GM23338 (cell line): ENCODE results near the gene FBXO22.

Experiments
- CREB1 ChIP-seq: fragments of 250-450 bp; sonication (Bioruptor Pico); IDR thresholded peaks from 2 replicates; pipeline ENCODE4 v1.5.0; 2020; ENCODE audit warnings: low read depth, mild to moderate bottlenecking, moderate library complexity
- CTCF ChIP-seq, 2 experiments: fragments of 200-600 bp in 1 of 2; sonication (generic) in 1 of 2; conservative IDR thresholded peaks; 2 replicates each; pipeline versions ENCODE4 v1.5.1 to v1.6.1; 2016 to 2017; ENCODE audit warnings: antibody characterized with exemption in 2 of 2, low read depth in 2 of 2, mild to moderate bottlenecking in 2 of 2, moderate library complexity in 1 of 2
- ETS1 ChIP-seq: IDR thresholded peaks from 2 replicates; pipeline ENCODE4 v1.6.1; 2016; ENCODE audit warnings: antibody characterized with exemption
- EZH2 ChIP-seq: fragments of 200-600 bp; sonication (generic); IDR thresholded peaks from one replicate; pipeline ENCODE4 v1.8.0; 2017; ENCODE audit warnings: antibody characterized with exemption, mild to moderate bottlenecking, low read depth; ENCODE audit not compliant: unreplicated experiment
- EZH2phosphoT487 ChIP-seq: fragments of 200-600 bp; sonication (generic); IDR thresholded peaks from one replicate; pipeline ENCODE4 v1.8.1; 2018; ENCODE audit warnings: antibody characterized with exemption; ENCODE audit not compliant: unreplicated experiment
- JUNB ChIP-seq: IDR thresholded peaks from one replicate; pipeline ENCODE4 v1.6.1; 2016; ENCODE audit warnings: antibody characterized with exemption; ENCODE audit not compliant: unreplicated experiment
- NANOG ChIP-seq: IDR thresholded peaks from 2 replicates; pipeline ENCODE4 v1.6.1; 2016; ENCODE audit warnings: antibody characterized with exemption, borderline replicate concordance
- POLR2AphosphoS5 ChIP-seq: IDR thresholded peaks from 2 replicates; pipeline ENCODE4 v1.6.1; 2016; ENCODE audit warnings: antibody characterized with exemption, low read depth
- REST ChIP-seq: IDR thresholded peaks from one replicate; pipeline ENCODE4 v1.6.1; 2018; ENCODE audit warnings: antibody characterized with exemption; ENCODE audit not compliant: unreplicated experiment
- STAT1 ChIP-seq: IDR thresholded peaks from one replicate; pipeline ENCODE4 v1.6.1; 2016; ENCODE audit warnings: antibody characterized with exemption; ENCODE audit not compliant: unreplicated experiment
- ZNF331 ChIP-seq: fragments of 250-450 bp; sonication (Bioruptor Pico); IDR thresholded peaks from 2 replicates; pipeline ENCODE4 v1.5.0; 2020; ENCODE audit warnings: low read depth, mild to moderate bottlenecking, moderate library complexity
- ZNF462 ChIP-seq: fragments of 250-450 bp; sonication (Bioruptor Pico); IDR thresholded peaks from 2 replicates; pipeline ENCODE4 v1.5.0; 2020; ENCODE audit warnings: mild to moderate bottlenecking, moderate library complexity

GRCh38 chr15:75955720-75956119, 52.0 kb downstream of the FBXO22 start:
- TF ChIP-seq CTCF (conservative IDR thresholded peaks at IDR 0.05; ENCODE audit: low read depth in 2 of 2): no peak
- TF ChIP-seq REST: no peak
- no peak for TF ChIP-seq EZH2
- TF ChIP-seq EZH2phosphoT487: no peak
- no peak for TF ChIP-seq POLR2AphosphoS5
- TF ChIP-seq JUNB: no peak
- no peak for TF ChIP-seq CREB1 (CRISPR knock-in tag)
- no peak for TF ChIP-seq ETS1
- TF ChIP-seq STAT1: no peak
- no peak for TF ChIP-seq ZNF462
- TF ChIP-seq ZNF331 (CRISPR knock-in tag): no peak
- no peak for TF ChIP-seq NANOG
